ENCODE data around the gene SUMO4.

Gene SUMO4

GRCh38 chr6:149365197-149365596 lies 34.9 kb upstream of the SUMO4 start:
- H3K9ac ChIP-seq (ENCODE audit: low read depth, low read length, poor library complexity, severe bottlenecking), result no peak overlapping the region
- peaks cover 13% of the 10 kb centered on the region; the same call in 1 of the 2 replicates for H3K36me3 ChIP-seq (ENCODE audit: insufficient read depth, low read length)
- no peak for TF ChIP-seq CTCF (conservative IDR thresholded peaks at IDR 0.05; ENCODE audit: low read length)
- no peak for TF ChIP-seq EZH2phosphoT487 (IDR thresholded peaks at IDR 0.05; ENCODE audit: borderline replicate concordance)
- peaks cover 69% of the 10 kb centered on the region for H4K20me1 ChIP-seq (ENCODE audit: insufficient read depth, low read length, poor library complexity, severe bottlenecking)
- no peaks in the 10 kb centered on the region for H3K27me3 ChIP-seq (ENCODE audit: insufficient read depth, low read length, poor library complexity, severe bottlenecking)
- no peak overlapping the region for H2AFZ ChIP-seq (ENCODE audit: low read length)
- peaks cover 6% of the 10 kb centered on the region; the same call in 1 of the 2 replicates for H3F3A ChIP-seq (ENCODE audit: low read depth)
- H3K4me3 ChIP-seq (ENCODE audit: low read length, poor library complexity, severe bottlenecking), result no peak overlapping the region
- H3K9me2 ChIP-seq (replicated peaks; ENCODE audit: low read depth, low read length), result no peaks in the 10 kb centered on the region
- H3K9me3 ChIP-seq (ENCODE audit: insufficient read depth, low read depth, low read length), result no peaks in the 10 kb centered on the region
- H3K79me2 ChIP-seq (ENCODE audit: insufficient read depth, low read length), result peaks cover 96% of the 10 kb centered on the region
- H3K4me1 ChIP-seq (ENCODE audit: insufficient read depth, low read length, poor library complexity, severe bottlenecking), result peaks cover 48% of the 10 kb centered on the region
- H3K4me2 ChIP-seq (ENCODE audit: low read depth, low read length, poor library complexity, severe bottlenecking), result no peak overlapping the region

- H3F3A ChIP-seq (ENCODE audit: low read depth), result peaks cover 6% of the 10 kb centered on the region; the same call in 1 of the 2 replicates
- H2AFZ ChIP-seq (ENCODE audit: low read length), result no peak overlapping the region
- TF ChIP-seq CTCF (conservative IDR thresholded peaks at IDR 0.05; ENCODE audit: low read length) (no peak), EZH2phosphoT487 (IDR thresholded peaks at IDR 0.05; ENCODE audit: borderline replicate concordance) (no peak)
- H3K27me3 ChIP-seq (ENCODE audit: insufficient read depth, low read length, poor library complexity, severe bottlenecking), result no peaks in the 10 kb centered on the region
- no peaks in the 10 kb centered on the region for H3K9me2 ChIP-seq (replicated peaks; ENCODE audit: low read depth, low read length)
- peaks cover 51% of the 10 kb centered on the region for H3K4me1 ChIP-seq (ENCODE audit: insufficient read depth, low read length, poor library complexity, severe bottlenecking)
- no peaks in the 10 kb centered on the region for H3K9me3 ChIP-seq (ENCODE audit: insufficient read depth, low read depth, low read length)
- H3K4me3 ChIP-seq (ENCODE audit: low read length, poor library complexity, severe bottlenecking), result peak overlapping the region; percentile 49
- H3K79me2 ChIP-seq (ENCODE audit: insufficient read depth, low read length), result peaks cover 91% of the 10 kb centered on the region
- peak overlapping the region; percentile 62 for H3K4me2 ChIP-seq (ENCODE audit: low read depth, low read length, poor library complexity, severe bottlenecking)
- no peak overlapping the region for H3K9ac ChIP-seq (ENCODE audit: low read depth, low read length, poor library complexity, severe bottlenecking)
- peaks cover 12% of the 10 kb centered on the region; the same call in 1 of the 2 replicates for H3K36me3 ChIP-seq (ENCODE audit: insufficient read depth, low read length)
- H4K20me1 ChIP-seq (ENCODE audit: insufficient read depth, low read length, poor library complexity, severe bottlenecking), result peaks cover 72% of the 10 kb centered on the region
These were observed 33.7 kb upstream of the SUMO4 start for GRCh38 chr6:149366267-149366921.

DNA sequence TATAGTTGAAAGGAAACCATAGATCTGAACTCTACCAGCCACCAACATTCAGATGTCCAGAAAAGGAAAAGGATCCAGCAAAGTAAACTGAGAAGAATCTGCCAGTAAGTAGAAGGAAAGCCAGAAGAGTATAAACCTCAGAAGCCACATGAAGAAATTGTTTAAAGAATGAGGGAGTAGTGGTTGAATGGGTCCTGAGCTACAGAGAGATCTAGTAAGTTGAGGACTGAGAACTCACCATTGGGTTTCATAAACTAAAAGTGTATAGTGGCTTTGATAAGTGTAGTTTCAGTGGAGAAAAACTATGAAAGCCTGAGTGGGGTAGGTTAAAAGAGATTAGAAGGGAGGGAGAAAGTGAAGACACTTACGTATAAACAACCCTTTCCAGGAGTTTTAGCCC lies 32.0 kb upstream of the SUMO4 start:
- peaks cover 80% of the 10 kb centered on the region for H3K79me2 ChIP-seq (ENCODE audit: insufficient read depth, low read length)
- H3K9me2 ChIP-seq (replicated peaks; ENCODE audit: low read depth, low read length), result no peaks in the 10 kb centered on the region
- H2AFZ ChIP-seq (ENCODE audit: low read length), result no peak overlapping the region
- peaks cover 54% of the 10 kb centered on the region for H3K4me1 ChIP-seq (ENCODE audit: insufficient read depth, low read length, poor library complexity, severe bottlenecking)
- H3K9me3 ChIP-seq (ENCODE audit: insufficient read depth, low read depth, low read length), result no peaks in the 10 kb centered on the region
- peaks cover 73% of the 10 kb centered on the region for H4K20me1 ChIP-seq (ENCODE audit: insufficient read depth, low read length, poor library complexity, severe bottlenecking)
- no peaks in the 10 kb centered on the region for H3K27me3 ChIP-seq (ENCODE audit: insufficient read depth, low read length, poor library complexity, severe bottlenecking)
- no peak overlapping the region for H3K4me3 ChIP-seq (ENCODE audit: low read length, poor library complexity, severe bottlenecking)
- TF ChIP-seq CTCF (conservative IDR thresholded peaks at IDR 0.05; ENCODE audit: low read length), result no peak
- TF ChIP-seq EZH2phosphoT487 (IDR thresholded peaks at IDR 0.05; ENCODE audit: borderline replicate concordance), result no peak
- peak overlapping the region; percentile 62 for H3K4me2 ChIP-seq (ENCODE audit: low read depth, low read length, poor library complexity, severe bottlenecking)
- no peak overlapping the region for H3K9ac ChIP-seq (ENCODE audit: low read depth, low read length, poor library complexity, severe bottlenecking)
- peaks cover 6% of the 10 kb centered on the region; the same call in 1 of the 2 replicates for H3F3A ChIP-seq (ENCODE audit: low read depth)
- H3K36me3 ChIP-seq (ENCODE audit: insufficient read depth, low read length), result peaks cover 17% of the 10 kb centered on the region; the same call in 1 of the 2 replicates
